Dendritic cell treated with granulocyte-macrophage colony-stimulating factor and Interleukin-4, amounts not matched to agents 40 ng/mL and 50 ng/mL, for 4 days (primary cell): ENCODE measurements around the gene IKZF2.

ENCODE experiments used
- H3K27ac Mint-ChIP-seq: one replicate; pipeline ENCODE4 v1.8.0; 2022; ENCODE audit warnings: mild to moderate bottlenecking, mixed read lengths
- H3K27me3 Mint-ChIP-seq: one replicate; pipeline ENCODE4 v1.8.0; 2022; ENCODE audit warnings: mild to moderate bottlenecking, mixed read lengths
- H3K36me3 Mint-ChIP-seq: one replicate; pipeline ENCODE4 v1.8.0; 2022; ENCODE audit warnings: low read depth, mixed read lengths
- H3K4me1 Mint-ChIP-seq: one replicate; pipeline ENCODE4 v1.8.0; 2022; ENCODE audit warnings: low read depth, mixed read lengths
- H3K4me3 Mint-ChIP-seq: one replicate; pipeline ENCODE4 v1.8.0; 2022; ENCODE audit warnings: mild to moderate bottlenecking, moderate library complexity, mixed read lengths
- H3K9me3 Mint-ChIP-seq: one replicate; pipeline ENCODE4 v1.8.0; 2022; ENCODE audit warnings: mixed read lengths
- intact Hi-C: fragments of 100-400 bp; cut with micrococcal nuclease; formaldehyde crosslinking; loops from one replicate; pipeline ENCODE4 v1.15.0; 2022

The IKZF2 gene

GRCh38 chr2:213101692-213102460, 49.5 kb downstream of the IKZF2 start:
- H3K4me1 Mint-ChIP-seq = no peaks in the 10 kb centered on the region
- H3K9me3 Mint-ChIP-seq = no peaks in the 10 kb centered on the region
- no peaks in the 10 kb centered on the region for H3K27me3 Mint-ChIP-seq
- no peaks in the 10 kb centered on the region for H3K36me3 Mint-ChIP-seq
- intact Hi-C loops = no loop called here
- no peak overlapping the region for H3K27ac Mint-ChIP-seq
- no peak overlapping the region for H3K4me3 Mint-ChIP-seq

- intact Hi-C loops = no loop called here
- Mint-ChIP-seq H3K4me1 (no peaks in the 10 kb centered on the region), H3K4me3 (no peak overlapping the region), H3K27ac (no peak overlapping the region), H3K9me3 (no peaks in the 10 kb centered on the region), H3K36me3 (no peaks in the 10 kb centered on the region), H3K27me3 (no peaks in the 10 kb centered on the region)
These were observed 50.3 kb downstream of the IKZF2 start for GRCh38 chr2:213101109-213101508.

- no peaks in the 10 kb centered on the region for H3K27me3 Mint-ChIP-seq
- intact Hi-C loops = no loop called here
- no peak overlapping the region for H3K27ac Mint-ChIP-seq
- no peaks in the 10 kb centered on the region for H3K4me1 Mint-ChIP-seq
- no peaks in the 10 kb centered on the region for H3K9me3 Mint-ChIP-seq
- no peaks in the 10 kb centered on the region for H3K36me3 Mint-ChIP-seq
- H3K4me3 Mint-ChIP-seq = no peak overlapping the region
These were observed 52.8 kb downstream of the IKZF2 start for GRCh38 chr2:213098612-213099011.

GRCh38 chr2:213091765-213092164, 59.6 kb downstream of the IKZF2 start:
- H3K4me1 Mint-ChIP-seq = no peaks in the 10 kb centered on the region

GRCh38 chr2:213090772-213091171, 60.6 kb downstream of the IKZF2 start:
- Mint-ChIP-seq H3K36me3 (no peaks in the 10 kb centered on the region), H3K27me3 (no peaks in the 10 kb centered on the region), H3K27ac (no peak overlapping the region), H3K4me1 (no peaks in the 10 kb centered on the region), H3K9me3 (no peaks in the 10 kb centered on the region), H3K4me3 (no peak overlapping the region)
- intact Hi-C loops = no loop called here

More at GRCh38 chr2:213091765-213092164, 59.6 kb downstream of the IKZF2 start:
- intact Hi-C loops = no loop called here
- Mint-ChIP-seq H3K27me3 (no peaks in the 10 kb centered on the region), H3K27ac (no peak overlapping the region), H3K4me3 (no peak overlapping the region), H3K36me3 (no peaks in the 10 kb centered on the region), H3K9me3 (no peaks in the 10 kb centered on the region)

- Mint-ChIP-seq H3K4me3 (no peak overlapping the region), H3K27ac (no peak overlapping the region), H3K9me3 (no peaks in the 10 kb centered on the region), H3K27me3 (no peaks in the 10 kb centered on the region), H3K36me3 (no peaks in the 10 kb centered on the region), H3K4me1 (no peaks in the 10 kb centered on the region)
- intact Hi-C loops = no loop called here
These were observed 62.0 kb downstream of the IKZF2 start for GRCh38 chr2:213089438-213089837.

- no peak overlapping the region for H3K4me3 Mint-ChIP-seq
- H3K27ac Mint-ChIP-seq = no peak overlapping the region
- no peaks in the 10 kb centered on the region for H3K4me1 Mint-ChIP-seq
- H3K9me3 Mint-ChIP-seq = no peaks in the 10 kb centered on the region
- intact Hi-C loops = no loop called here
- H3K36me3 Mint-ChIP-seq = no peaks in the 10 kb centered on the region
- no peaks in the 10 kb centered on the region for H3K27me3 Mint-ChIP-seq
These were observed 64.4 kb downstream of the IKZF2 start for GRCh38 chr2:213087040-213087439.

- intact Hi-C loops = no loop called here
- no peaks in the 10 kb centered on the region for H3K27me3 Mint-ChIP-seq
- H3K9me3 Mint-ChIP-seq = no peaks in the 10 kb centered on the region
- H3K4me1 Mint-ChIP-seq = no peaks in the 10 kb centered on the region
- H3K4me3 Mint-ChIP-seq = no peak overlapping the region
- H3K36me3 Mint-ChIP-seq = no peaks in the 10 kb centered on the region
- H3K27ac Mint-ChIP-seq = no peak overlapping the region
These were observed 64.8 kb downstream of the IKZF2 start for GRCh38 chr2:213086571-213086970.

- H3K4me3 Mint-ChIP-seq = no peak overlapping the region
- H3K36me3 Mint-ChIP-seq = no peaks in the 10 kb centered on the region
- no peaks in the 10 kb centered on the region for H3K9me3 Mint-ChIP-seq
- H3K27me3 Mint-ChIP-seq = no peaks in the 10 kb centered on the region
- H3K27ac Mint-ChIP-seq = no peak overlapping the region
- intact Hi-C loops = no loop called here
- H3K4me1 Mint-ChIP-seq = no peaks in the 10 kb centered on the region
These were observed 65.4 kb downstream of the IKZF2 start for GRCh38 chr2:213086050-213086449.

- H3K9me3 Mint-ChIP-seq = no peaks in the 10 kb centered on the region
- H3K36me3 Mint-ChIP-seq = no peaks in the 10 kb centered on the region
- intact Hi-C loops = no loop called here
- H3K27ac Mint-ChIP-seq = no peak overlapping the region
- H3K27me3 Mint-ChIP-seq = no peaks in the 10 kb centered on the region
- no peaks in the 10 kb centered on the region for H3K4me1 Mint-ChIP-seq
- H3K4me3 Mint-ChIP-seq = no peak overlapping the region
These were observed 65.9 kb downstream of the IKZF2 start for GRCh38 chr2:213085538-213085937.

- Mint-ChIP-seq H3K4me3 (no peak overlapping the region), H3K4me1 (no peaks in the 10 kb centered on the region), H3K27me3 (no peaks in the 10 kb centered on the region), H3K9me3 (peaks cover 1% of the 10 kb centered on the region), H3K27ac (no peak overlapping the region), H3K36me3 (no peaks in the 10 kb centered on the region)
- intact Hi-C loops = no loop called here
These were observed 67.2 kb downstream of the IKZF2 start for GRCh38 chr2:213084261-213084660.

- Mint-ChIP-seq H3K4me3 (no peak overlapping the region), H3K27ac (no peak overlapping the region), H3K36me3 (no peaks in the 10 kb centered on the region), H3K4me1 (no peaks in the 10 kb centered on the region), H3K27me3 (no peaks in the 10 kb centered on the region), H3K9me3 (peaks cover 7% of the 10 kb centered on the region)
- intact Hi-C loops = no loop called here
These were observed 70.3 kb downstream of the IKZF2 start for GRCh38 chr2:213080969-213081617.

- intact Hi-C loops = no loop called here
- H3K27ac Mint-ChIP-seq = no peak overlapping the region
- H3K4me3 Mint-ChIP-seq = no peak overlapping the region
These were observed 71.7 kb downstream of the IKZF2 start for GRCh38 chr2:213079756-213080155.

GRCh38 chr2:213078686-213079085, 72.7 kb downstream of the IKZF2 start:
- no peaks in the 10 kb centered on the region for H3K27me3 Mint-ChIP-seq
- intact Hi-C loops = no loop called here
- H3K4me1 Mint-ChIP-seq = no peaks in the 10 kb centered on the region
- no peaks in the 10 kb centered on the region for H3K36me3 Mint-ChIP-seq
- H3K27ac Mint-ChIP-seq = no peak overlapping the region
- H3K4me3 Mint-ChIP-seq = no peak overlapping the region
- peaks cover 7% of the 10 kb centered on the region for H3K9me3 Mint-ChIP-seq

More at GRCh38 chr2:213079756-213080155, 71.7 kb downstream of the IKZF2 start:
- peaks cover 7% of the 10 kb centered on the region for H3K9me3 Mint-ChIP-seq
- no peaks in the 10 kb centered on the region for H3K27me3 Mint-ChIP-seq
- no peaks in the 10 kb centered on the region for H3K4me1 Mint-ChIP-seq
- no peaks in the 10 kb centered on the region for H3K36me3 Mint-ChIP-seq

- intact Hi-C loops = no loop called here
- H3K36me3 Mint-ChIP-seq = no peaks in the 10 kb centered on the region
- no peaks in the 10 kb centered on the region for H3K27me3 Mint-ChIP-seq
- H3K4me1 Mint-ChIP-seq = peaks cover 5% of the 10 kb centered on the region
- no peaks in the 10 kb centered on the region for H3K9me3 Mint-ChIP-seq
- no peak overlapping the region for H3K27ac Mint-ChIP-seq
- H3K4me3 Mint-ChIP-seq = no peak overlapping the region
These were observed 81.9 kb downstream of the IKZF2 start for GRCh38 chr2:213069531-213069930.
